HG03342 (cell line): Measurements from ENCODE around the gene CPEB2.
"Not testable (repeated sequence)": the region's sequence is repeated elsewhere in the genome, so short reads cannot be mapped to it uniquely, and the experiment has no call there.

ENCODE experiments used
- ATAC-seq: cut with Tn5 transposase; IDR thresholded peaks from one replicate; pipeline ENCODE4 v1.9.1; 2021; ENCODE audit warnings: mild to moderate bottlenecking, moderate library complexity; ENCODE audit not compliant: unreplicated experiment

CPEB2 gene

GRCh38 chr4:15043226-15043625 is 40.9 kb downstream of the CPEB2 start:
- ATAC-seq: no peak

- ATAC-seq: no peak
Measured at GRCh38 chr4:15043922-15044321, 41.6 kb downstream of the CPEB2 start.

DNA sequence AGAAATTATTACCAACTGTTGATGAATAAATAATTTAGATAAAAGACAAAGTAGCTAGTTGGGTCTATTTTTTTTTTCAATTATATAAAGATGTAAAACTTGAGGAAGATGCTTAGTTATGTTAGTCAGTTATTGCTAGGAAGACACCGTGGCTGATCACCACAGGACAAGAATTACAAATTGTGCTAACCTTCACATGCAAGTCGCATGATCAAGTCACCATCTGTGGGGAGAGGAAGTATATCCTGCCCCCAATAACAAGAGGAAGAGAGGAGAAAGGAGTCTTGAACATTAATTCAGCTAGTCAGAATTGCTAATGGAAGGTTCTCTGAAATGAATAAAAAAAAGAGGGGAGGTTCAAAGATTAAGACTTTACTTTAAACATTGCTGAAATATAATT is 52.3 kb downstream of the CPEB2 start:
- no peak for ATAC-seq

DNA sequence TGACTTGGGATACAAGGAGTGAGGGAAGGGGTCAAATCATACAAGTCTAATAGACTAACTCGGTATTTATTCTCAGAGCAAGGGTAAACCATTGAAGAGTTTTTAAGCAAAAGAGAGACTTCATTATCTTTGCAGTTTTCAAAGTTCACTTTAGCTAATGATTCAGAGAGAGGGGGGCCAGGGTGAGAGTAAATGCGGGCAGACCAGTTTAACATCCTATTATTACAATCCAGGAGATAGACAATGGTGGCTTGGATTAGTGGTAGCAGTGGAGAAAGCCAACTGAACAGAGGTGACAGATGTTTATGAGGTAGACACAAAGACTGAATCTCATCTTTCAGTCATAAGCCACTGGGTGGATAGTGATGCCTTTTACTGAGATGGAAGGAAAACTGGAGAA is 57.9 kb downstream of the CPEB2 start:
- no peak for ATAC-seq

GRCh38 chr4:15063341-15063740 is 61.1 kb downstream of the CPEB2 start:
- no peak for ATAC-seq

GRCh38 chr4:15065516-15065915 is 63.2 kb downstream of the CPEB2 start:
- no peak for ATAC-seq

DNA sequence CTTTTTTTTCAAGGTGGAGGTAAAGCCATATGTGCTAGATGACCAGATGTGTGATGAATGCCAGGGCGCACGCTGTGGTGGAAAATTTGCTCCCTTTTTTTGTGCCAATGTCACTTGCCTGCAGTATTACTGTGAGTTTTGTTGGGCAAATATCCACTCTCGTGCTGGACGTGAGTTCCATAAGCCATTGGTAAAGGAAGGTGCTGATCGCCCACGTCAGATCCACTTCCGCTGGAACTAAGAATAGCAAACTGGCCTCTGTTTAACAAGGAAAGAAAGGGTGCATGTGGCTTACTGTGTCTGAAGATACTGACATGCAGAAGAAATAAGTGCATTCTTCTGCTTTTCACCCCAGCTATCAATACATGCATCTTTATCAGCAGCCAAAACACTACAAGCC is 63.9 kb downstream of the CPEB2 start:
- no peak for ATAC-seq

DNA sequence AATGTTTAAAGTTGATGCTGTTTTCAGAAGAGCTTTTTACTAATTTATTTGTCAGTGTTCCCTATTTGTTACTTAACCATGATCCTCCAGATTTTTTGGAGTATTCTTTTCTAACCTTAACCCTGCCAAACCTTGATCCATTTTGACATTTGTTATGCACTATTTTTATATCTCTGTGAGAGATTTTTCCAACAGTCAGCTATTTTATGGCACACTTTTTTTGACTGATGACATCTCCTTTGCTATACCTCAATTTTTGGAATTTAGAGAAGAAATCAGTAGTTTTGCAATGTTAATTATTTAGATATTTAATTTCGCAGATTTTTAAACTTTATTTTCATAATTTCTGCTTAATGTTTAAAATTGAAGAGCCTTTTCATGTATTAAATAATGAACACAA is 66.0 kb downstream of the CPEB2 start:
- ATAC-seq: no peak

- ATAC-seq: no peak
Measured at GRCh38 chr4:15075875-15076274, 73.6 kb downstream of the CPEB2 start.

- ATAC-seq: no peak
Measured at GRCh38 chr4:15077969-15078368, 75.7 kb downstream of the CPEB2 start.

DNA sequence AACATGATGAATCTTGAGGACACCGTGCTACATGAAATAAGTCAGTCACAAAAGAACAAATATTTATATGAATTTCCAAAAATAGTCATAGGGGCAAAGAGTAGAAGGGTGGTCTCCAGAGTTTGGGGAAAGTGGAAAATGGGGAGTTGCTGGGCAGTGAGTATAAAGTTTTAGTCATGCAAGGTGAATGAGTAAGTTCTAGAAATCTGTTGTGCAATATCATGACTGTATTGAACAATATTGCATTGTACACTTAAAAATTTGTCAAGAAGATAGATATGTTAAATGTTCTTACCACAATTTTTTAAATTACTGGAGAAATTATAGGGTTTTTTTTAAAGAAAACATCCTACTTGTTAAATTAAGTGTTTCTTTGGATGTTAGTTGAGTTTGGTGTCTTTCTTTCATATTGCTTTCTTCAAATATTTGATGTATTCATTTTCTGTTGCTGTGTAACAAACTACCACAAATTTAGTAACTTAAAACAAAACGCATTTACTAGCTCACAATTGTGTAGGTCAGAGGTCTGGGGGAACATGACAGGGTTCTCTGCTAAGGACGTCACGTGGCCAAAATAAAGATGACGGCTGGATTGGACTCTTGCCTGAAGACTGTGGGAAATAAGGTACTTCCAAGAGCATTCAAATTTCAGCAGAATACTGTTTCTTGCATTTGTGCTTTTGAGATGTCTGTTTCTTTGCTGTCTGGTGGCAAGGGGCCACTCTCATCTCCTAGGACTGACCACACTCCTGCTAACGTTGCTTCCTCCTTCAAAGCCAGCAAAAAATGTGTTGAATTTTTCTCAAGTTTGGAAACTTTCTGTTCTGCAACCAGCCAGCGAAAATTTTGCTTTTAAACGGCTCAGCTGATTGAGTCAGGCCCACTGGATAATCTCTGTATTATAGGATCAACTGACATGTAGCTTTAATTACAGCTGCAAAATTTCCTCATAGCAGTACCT is 76.7 kb downstream of the CPEB2 start:
- ATAC-seq: no peak

- ATAC-seq: no peak
Measured at GRCh38 chr4:15084780-15085179, 82.5 kb downstream of the CPEB2 start.

GRCh38 chr4:15085762-15086161 is 83.5 kb downstream of the CPEB2 start:
- ATAC-seq: not testable (repeated sequence)

DNA sequence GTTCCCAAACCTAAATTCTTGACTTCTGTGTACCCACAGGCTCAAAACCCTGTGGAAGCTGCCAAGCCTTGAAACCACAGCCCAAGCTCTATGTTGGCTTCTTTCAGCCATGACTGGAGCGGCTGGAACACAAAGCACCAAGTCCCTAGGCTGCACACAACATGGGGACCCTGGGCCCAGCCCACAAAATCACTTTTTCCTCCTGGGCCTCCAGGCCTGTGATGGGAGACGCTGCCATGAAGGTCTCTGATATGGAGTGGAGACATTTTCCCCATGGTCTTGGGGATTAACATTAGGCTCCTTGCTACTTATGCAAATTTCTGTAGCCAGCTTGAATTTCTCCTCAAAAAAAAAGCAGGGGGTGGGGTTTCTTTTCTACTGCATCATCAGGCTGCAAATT is 84.0 kb downstream of the CPEB2 start:
- ATAC-seq: not testable (repeated sequence)

- no peak for ATAC-seq
Measured at GRCh38 chr4:15088394-15089035, 86.2 kb downstream of the CPEB2 start.

- no peak for ATAC-seq
Measured at GRCh38 chr4:15089979-15090378, 87.7 kb downstream of the CPEB2 start.

DNA sequence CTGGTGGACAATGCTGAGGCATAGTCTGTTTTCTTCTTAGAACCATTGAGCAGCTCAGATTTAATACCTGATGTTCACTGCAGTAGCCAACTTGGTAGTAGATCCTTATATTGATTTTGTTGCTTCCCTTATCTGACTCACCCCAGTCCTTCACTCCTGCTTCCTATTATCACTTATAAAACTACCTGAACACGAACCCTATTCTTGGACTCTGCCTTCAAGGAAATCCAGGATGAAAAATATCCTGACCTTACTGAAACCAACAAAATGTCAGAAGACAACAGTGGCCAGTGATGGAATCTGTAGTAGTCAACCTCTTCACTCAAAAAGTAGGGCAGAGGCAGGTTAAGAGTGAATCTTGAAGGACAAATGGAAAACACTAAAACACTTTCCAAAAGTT is 98.1 kb downstream of the CPEB2 start:
- ATAC-seq: no peak

DNA sequence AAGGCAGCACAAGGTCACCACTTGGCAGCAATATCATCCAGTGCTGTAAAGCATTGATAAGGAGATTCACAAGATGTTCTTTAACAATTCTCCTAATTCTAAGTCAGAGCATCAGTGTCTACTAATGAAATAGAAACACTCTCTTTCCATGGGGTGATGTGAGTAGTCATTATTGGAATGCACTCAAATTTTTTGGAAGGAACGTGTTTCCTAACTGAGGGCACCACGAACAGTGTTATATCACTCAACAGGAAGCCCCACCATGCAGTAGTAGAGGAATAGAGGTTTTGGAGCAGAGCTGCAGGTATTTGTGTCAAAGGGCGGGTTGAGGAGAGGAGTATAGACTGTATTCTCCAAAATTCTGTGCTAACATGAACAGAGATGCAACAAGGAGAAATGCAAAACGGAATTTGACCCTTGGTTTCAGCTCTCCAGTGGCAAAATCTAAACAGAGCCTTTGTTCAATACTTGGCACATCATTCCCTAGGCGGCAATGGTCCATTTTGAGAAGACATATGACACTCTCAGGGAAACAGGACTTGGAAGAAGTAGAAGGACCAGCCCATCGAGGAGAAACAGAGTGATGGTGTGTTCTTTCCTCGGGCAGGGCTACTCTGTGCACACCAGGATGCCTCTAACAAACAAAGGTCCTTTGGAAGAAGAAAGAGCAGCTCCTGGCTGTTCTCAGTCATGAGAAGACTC is 98.9 kb downstream of the CPEB2 start:
- ATAC-seq: no peak

DNA sequence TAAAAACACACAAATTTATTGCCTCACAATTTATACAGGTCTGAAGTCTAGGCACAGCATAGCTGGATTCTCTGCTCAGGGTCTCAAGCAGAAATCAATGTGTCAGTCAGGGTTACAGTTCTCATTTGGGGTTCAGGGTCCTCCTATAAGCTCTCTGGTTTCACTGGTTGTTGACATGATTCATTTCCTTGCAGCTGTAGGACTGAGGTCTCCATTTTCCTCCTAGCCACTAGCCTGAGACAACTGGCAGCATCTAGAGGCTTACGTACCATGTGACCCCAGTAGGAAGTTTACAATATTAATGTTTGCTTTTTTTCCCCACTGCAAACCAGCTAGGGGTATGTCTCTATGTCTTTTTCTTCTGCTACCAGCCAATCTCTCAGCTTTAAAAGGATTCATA is 102.5 kb downstream of the CPEB2 start:
- ATAC-seq: no peak

DNA sequence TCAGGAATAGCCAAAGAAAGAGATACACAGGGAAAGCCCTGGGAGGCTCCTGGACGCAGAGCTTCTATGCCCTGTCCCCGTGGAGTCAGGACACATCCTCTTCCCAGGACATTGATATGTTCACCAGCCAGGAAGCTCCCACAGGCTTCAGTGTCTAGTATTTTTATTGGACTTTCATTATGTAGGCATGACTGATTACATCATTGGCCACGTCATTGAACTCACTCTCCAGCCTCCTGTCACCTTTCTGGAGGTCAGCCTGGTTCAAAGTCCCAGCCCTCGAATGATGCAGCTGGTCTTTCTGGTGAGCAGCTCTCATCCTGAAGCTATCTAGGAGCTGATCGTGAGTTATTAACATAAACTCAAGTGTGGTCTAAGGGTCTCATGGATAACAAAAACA is 104.1 kb downstream of the CPEB2 start:
- no peak for ATAC-seq

DNA sequence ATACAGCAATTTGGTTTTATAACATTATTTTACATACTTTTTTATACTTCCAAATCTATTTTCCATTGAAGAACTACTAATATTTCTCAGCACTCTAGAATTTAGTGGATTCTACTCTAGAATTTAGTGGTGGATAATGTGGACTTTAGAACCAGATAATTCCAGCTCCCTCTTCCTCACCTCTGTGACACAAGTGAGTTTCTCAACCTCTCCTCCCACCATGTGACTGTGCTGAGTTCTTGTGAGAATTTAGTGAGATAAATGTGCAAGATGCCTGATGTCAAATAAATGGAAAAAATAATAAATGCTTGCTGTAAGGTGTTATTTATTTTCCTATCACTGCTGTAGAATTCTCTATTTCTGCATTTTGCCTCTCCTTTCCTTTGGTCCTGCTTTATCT is 107.3 kb downstream of the CPEB2 start:
- no peak for ATAC-seq

GRCh38 chr4:15110120-15110571 is 107.9 kb downstream of the CPEB2 start:
- ATAC-seq: no peak
